Natural killer cell (primary cell): ENCODE results near the gene CTDP1. TPM values are rescaled to one million over a fixed set of nuclear protein-coding genes. Genes with fewer than 3 reads are reported as not detected.

ENCODE experiments used
- ATAC-seq, 3 donors: fragments of 150-1000 bp in 2 of 3; fragments of 200-7000 bp in 1 of 3; cut with Tn5 transposase; 1 replicate in 1 of 3; 2 replicates in 2 of 3; pipeline ENCODE4 v1.10.0; 2021; ENCODE audit warnings: mild to moderate bottlenecking in 2 of 3, moderate library complexity in 2 of 3
- DNase-seq, 2 donors: peaks; one replicate each; pipeline versions ENCODE4 v3.0.0 to v3.0.0-alpha.2; 2013 to 2021; ENCODE audit warnings: mixed read lengths in 1 of 2
- H3K27ac ChIP-seq: one replicate; pipeline ENCODE4 v1.5.1; 2013; ENCODE audit warnings: mild to moderate bottlenecking, low read length
- H3K27me3 ChIP-seq: one replicate; pipeline ENCODE4 v1.6.1; 2013; ENCODE audit warnings: low read length; ENCODE audit not compliant: control insufficient read depth, insufficient read depth
- H3K36me3 ChIP-seq: one replicate; pipeline ENCODE4 v1.6.1; 2013; ENCODE audit warnings: low read length; ENCODE audit not compliant: control insufficient read depth, insufficient read depth
- H3K4me1 ChIP-seq: one replicate; pipeline ENCODE4 v1.6.1; 2013; ENCODE audit warnings: low read length; ENCODE audit not compliant: control insufficient read depth, insufficient read depth
- H3K4me3 ChIP-seq: one replicate; pipeline ENCODE4 v1.5.1; 2013; ENCODE audit warnings: low read length
- H3K9me3 ChIP-seq: one replicate; pipeline ENCODE4 v1.6.1; 2013; ENCODE audit warnings: low read length; ENCODE audit not compliant: control insufficient read depth, insufficient read depth
- H3K27ac Mint-ChIP-seq, 2 donors: one replicate each; pipeline ENCODE4 v1.8.0; 2022; ENCODE audit warnings: mild to moderate bottlenecking in 2 of 2, mixed read lengths in 2 of 2, moderate library complexity in 1 of 2
- H3K27me3 Mint-ChIP-seq, 2 donors: one replicate each; pipeline ENCODE4 v1.8.0; 2022; ENCODE audit warnings: low read depth in 2 of 2, mixed read lengths in 2 of 2
- H3K36me3 Mint-ChIP-seq: one replicate; pipeline ENCODE4 v1.8.0; 2022; ENCODE audit warnings: mixed read lengths
- H3K4me1 Mint-ChIP-seq, 2 donors: one replicate each; pipeline ENCODE4 v1.8.0; 2022; ENCODE audit warnings: mixed read lengths in 2 of 2
- H3K4me3 Mint-ChIP-seq: one replicate; pipeline ENCODE4 v1.8.0; 2022; ENCODE audit warnings: mild to moderate bottlenecking, moderate library complexity, mixed read lengths
- H3K9me3 Mint-ChIP-seq, 2 donors: one replicate each; pipeline ENCODE4 v1.8.0; 2022; ENCODE audit warnings: mixed read lengths in 2 of 2
- WGBS: methylation state at CpG from one replicate; pipeline ENCODE4 v1.1.7; 2013; ENCODE audit warnings: missing lambda C conversion rate; ENCODE audit not compliant: insufficient coverage; 5-methylcytosine and 5-hydroxymethylcytosine counted together
- intact Hi-C: fragments of 100-400 bp; cut with micrococcal nuclease; formaldehyde crosslinking; loops from one replicate; pipeline ENCODE4 v1.14.2; 2022
- total RNA-seq, 4 donors: library from RNA; stranded (reverse); fragments of 120-200 nt in 1 of 4; gene quantifications; one replicate each; pipeline versions ENCODE4 v1.2.3 to v1.2.4, GENCODE V29; 2013 to 2022
- TF ChIP-seq, protein P1 (sequence below): fragments of 200-600 bp; IDR thresholded peaks from one replicate; pipeline ENCODE4 v1.8.0; 2022; ENCODE audit warnings: antibody characterized with exemption

CTDP1 gene
- total RNA-seq, 3 donors from 2014 or later (not counting 1 experiment from before 2014, with no cell fraction given) = 66.9 to 89.4 (median 77.1) TPM

DNA sequence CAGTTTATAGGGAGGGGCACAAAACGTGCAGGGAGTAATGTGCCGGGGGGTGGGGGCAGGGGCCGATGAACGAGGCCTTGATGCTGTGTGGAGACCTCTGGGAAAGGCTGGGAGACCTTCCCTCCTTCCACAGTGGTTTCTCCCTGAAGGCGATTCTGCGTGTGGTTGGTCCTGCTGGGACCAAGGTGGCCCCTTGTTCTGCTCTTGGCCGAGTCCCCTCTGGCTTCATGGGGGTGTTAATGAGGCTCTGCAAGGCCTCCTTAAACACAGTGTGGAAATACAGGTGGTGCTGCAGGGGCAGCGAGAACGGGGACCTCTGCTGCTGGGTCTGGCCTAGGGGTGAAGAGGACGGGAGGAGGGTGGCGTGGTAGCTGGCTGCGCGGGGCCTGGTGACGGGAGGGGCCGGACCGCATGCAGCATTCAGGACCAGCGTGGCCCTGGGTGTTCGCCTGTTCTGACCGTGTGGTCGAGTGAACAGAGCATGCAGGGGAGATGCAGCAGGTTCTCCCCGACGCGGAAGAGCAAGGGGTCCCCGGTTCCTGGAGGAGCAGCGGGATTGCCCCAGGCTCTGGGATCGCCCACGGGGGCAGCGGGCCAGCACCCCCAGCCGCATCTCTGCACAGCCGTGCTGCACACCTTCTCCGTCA, 76.0 kb downstream of the CTDP1 start:
- WGBS = 97% methylated on average over 31 of the region's 31 CpGs
- no peak overlapping the region for H3K4me3 Mint-ChIP-seq
- H3K4me1 Mint-ChIP-seq = peaks cover 12 to 16% of the 10 kb centered on the region in 2 donors
- H3K27ac Mint-ChIP-seq = no peak overlapping the region
- ATAC-seq (peak in 1 of 3 donors; percentile 30), DNase-seq (no peak)
- H3K9me3 ChIP-seq = no peaks in the 10 kb centered on the region
- H3K27me3 Mint-ChIP-seq = no peaks in the 10 kb centered on the region
- no peaks in the 10 kb centered on the region for H3K9me3 Mint-ChIP-seq
- no peak overlapping the region for H3K27ac ChIP-seq
- intact Hi-C loops = no loop called here
- H3K36me3 ChIP-seq = peaks cover 26% of the 10 kb centered on the region
- TF ChIP-seq, protein P1, sequence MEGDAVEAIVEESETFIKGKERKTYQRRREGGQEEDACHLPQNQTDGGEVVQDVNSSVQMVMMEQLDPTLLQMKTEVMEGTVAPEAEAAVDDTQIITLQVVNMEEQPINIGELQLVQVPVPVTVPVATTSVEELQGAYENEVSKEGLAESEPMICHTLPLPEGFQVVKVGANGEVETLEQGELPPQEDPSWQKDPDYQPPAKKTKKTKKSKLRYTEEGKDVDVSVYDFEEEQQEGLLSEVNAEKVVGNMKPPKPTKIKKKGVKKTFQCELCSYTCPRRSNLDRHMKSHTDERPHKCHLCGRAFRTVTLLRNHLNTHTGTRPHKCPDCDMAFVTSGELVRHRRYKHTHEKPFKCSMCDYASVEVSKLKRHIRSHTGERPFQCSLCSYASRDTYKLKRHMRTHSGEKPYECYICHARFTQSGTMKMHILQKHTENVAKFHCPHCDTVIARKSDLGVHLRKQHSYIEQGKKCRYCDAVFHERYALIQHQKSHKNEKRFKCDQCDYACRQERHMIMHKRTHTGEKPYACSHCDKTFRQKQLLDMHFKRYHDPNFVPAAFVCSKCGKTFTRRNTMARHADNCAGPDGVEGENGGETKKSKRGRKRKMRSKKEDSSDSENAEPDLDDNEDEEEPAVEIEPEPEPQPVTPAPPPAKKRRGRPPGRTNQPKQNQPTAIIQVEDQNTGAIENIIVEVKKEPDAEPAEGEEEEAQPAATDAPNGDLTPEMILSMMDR = no peak
- no peaks in the 10 kb centered on the region for H3K36me3 Mint-ChIP-seq
- no peak overlapping the region for H3K4me3 ChIP-seq
- no peaks in the 10 kb centered on the region for H3K27me3 ChIP-seq
- no peaks in the 10 kb centered on the region for H3K4me1 ChIP-seq

GRCh38 chr18:79756143-79756500, 76.5 kb downstream of the CTDP1 start:
- Histone ChIP-seq H3K4me1 (no peaks in the 10 kb centered on the region), H3K27ac (no peak overlapping the region), H3K4me3 (no peak overlapping the region), H3K9me3 (no peaks in the 10 kb centered on the region), H3K36me3 (peaks cover 26% of the 10 kb centered on the region), H3K27me3 (no peaks in the 10 kb centered on the region)
- Mint-ChIP-seq H3K36me3 (no peaks in the 10 kb centered on the region), H3K9me3 (no peaks in the 10 kb centered on the region), H3K4me1 (peaks cover 12 to 20% of the 10 kb centered on the region in 2 donors), H3K4me3 (no peak overlapping the region), H3K27ac (no peak overlapping the region), H3K27me3 (no peaks in the 10 kb centered on the region)
- TF ChIP-seq, protein P1 = no peak
- no peak for ATAC-seq
- WGBS = 98% methylated on average over 10 of the region's 10 CpGs
- DNase-seq = no peak
- intact Hi-C loops = no loop called here

DNA sequence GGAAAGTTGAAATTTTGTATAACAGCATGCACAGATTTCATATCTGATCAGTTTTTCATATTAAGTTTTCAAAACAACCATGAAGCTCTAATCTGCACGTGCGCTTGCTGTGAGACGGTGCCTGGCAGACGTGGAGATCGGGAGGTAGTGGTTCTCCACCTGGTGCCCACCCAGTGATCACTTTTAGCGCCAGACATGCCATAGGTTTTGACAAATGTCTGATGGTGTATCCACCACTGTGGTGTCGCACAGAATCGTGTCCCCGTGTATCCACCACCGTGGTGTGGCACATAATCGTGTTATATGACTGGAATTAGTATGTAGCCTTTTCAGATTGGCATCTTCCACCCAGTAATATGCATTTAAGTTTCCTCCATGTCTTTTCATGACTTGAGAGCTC, 77.2 kb downstream of the CTDP1 start:
- peaks cover 23% of the 10 kb centered on the region for H3K36me3 ChIP-seq
- Mint-ChIP-seq H3K4me1 (peaks cover 6 to 15% of the 10 kb centered on the region in 2 donors), H3K27me3 (no peaks in the 10 kb centered on the region), H3K27ac (no peak overlapping the region), H3K4me3 (no peak overlapping the region), H3K36me3 (no peaks in the 10 kb centered on the region), H3K9me3 (no peaks in the 10 kb centered on the region)
- H3K27me3 ChIP-seq = no peaks in the 10 kb centered on the region
- H3K9me3 ChIP-seq = no peaks in the 10 kb centered on the region
- DNase-seq = no peak
- no peak overlapping the region for H3K4me3 ChIP-seq
- no peak overlapping the region for H3K27ac ChIP-seq
- no peak for ATAC-seq
- 98% methylated on average over 11 of the region's 11 CpGs for WGBS
- no peaks in the 10 kb centered on the region for H3K4me1 ChIP-seq
- TF ChIP-seq, protein P1 = no peak
- intact Hi-C loops = no loop called here

DNA sequence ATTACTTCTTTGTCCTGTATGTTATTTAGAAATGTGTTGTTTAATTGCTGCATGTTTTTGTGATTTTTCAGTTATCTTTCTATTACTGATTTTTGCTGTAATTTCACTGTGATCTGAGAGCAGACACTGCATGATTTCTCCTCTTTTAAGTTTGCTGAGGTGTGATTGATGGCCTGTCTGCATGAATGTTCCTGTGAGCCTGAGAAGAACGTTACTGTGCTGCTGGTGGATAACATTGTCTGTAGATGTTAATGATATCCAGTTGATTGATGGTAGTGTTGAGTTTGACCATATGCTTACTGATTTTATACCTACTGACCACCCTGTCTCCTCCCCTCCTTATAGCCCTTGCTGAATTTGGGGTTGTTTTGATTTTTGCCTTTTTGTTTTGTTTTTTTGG, 80.7 kb downstream of the CTDP1 start:
- H3K27me3 ChIP-seq = no peaks in the 10 kb centered on the region
- no peak for ATAC-seq
- H3K4me1 ChIP-seq = no peaks in the 10 kb centered on the region

More for the DNA sequence above, 80.7 kb downstream of the CTDP1 start:
- peaks cover 1% of the 10 kb centered on the region for H3K36me3 ChIP-seq
- H3K4me3 ChIP-seq = no peak overlapping the region
- Mint-ChIP-seq H3K9me3 (no peaks in the 10 kb centered on the region), H3K4me3 (no peak overlapping the region), H3K27me3 (no peaks in the 10 kb centered on the region), H3K27ac (no peak overlapping the region), H3K4me1 (peaks cover 0 to 13% of the 10 kb centered on the region in 2 donors), H3K36me3 (no peaks in the 10 kb centered on the region)
- TF ChIP-seq, protein P1 = no peak
- H3K9me3 ChIP-seq = peaks cover 4% of the 10 kb centered on the region
- WGBS = 27% methylated on average over 1 of the region's 1 CpG
- DNase-seq = no peak
- no peak overlapping the region for H3K27ac ChIP-seq
- intact Hi-C loops = no loop called here
